Ovary (tissue), 9 donors: Measurements from ENCODE around the gene C12orf57. TPM values are rescaled to one million over a fixed set of nuclear protein-coding genes. Genes with fewer than 3 reads are reported as not detected.

Experiments
- DNase-seq, 5 donors: peaks; one replicate each; pipeline ENCODE4 v3.0.0-alpha.2; 2019 to 2020
- H3K27ac ChIP-seq, 2 donors: fragments of 200-600 bp; one replicate each; pipeline versions ENCODE4 v1.5.1 to v1.8.0; 2019 to 2022
- H3K27me3 ChIP-seq: fragments of 200-600 bp; one replicate; pipeline ENCODE4 v1.8.0; 2022
- H3K36me3 ChIP-seq: fragments of 200-600 bp; sonication (generic); one replicate; pipeline ENCODE4 v1.5.1; 2019
- H3K4me1 ChIP-seq: one replicate; pipeline ENCODE4 v1.8.1; 2013; ENCODE audit warnings: mild to moderate bottlenecking, moderate library complexity; ENCODE audit not compliant: insufficient read depth
- H3K4me3 ChIP-seq: fragments of 200-600 bp; sonication (generic); one replicate; pipeline ENCODE4 v1.5.1; 2017
- H3K9me3 ChIP-seq, 2 donors: fragments of 200-600 bp in 1 of 2; sonication (generic) in 1 of 2; one replicate each; pipeline versions ENCODE4 v1.5.1 to v1.8.1; 2013 to 2019; ENCODE audit warnings: mild to moderate bottlenecking in 1 of 2, moderate library complexity in 1 of 2
- EP300 ChIP-seq: sonication (generic); formaldehyde crosslinking; IDR thresholded peaks from one replicate; pipeline ENCODE4 v1.6.1; 2017; ENCODE audit warnings: antibody characterized with exemption
- POLR2A ChIP-seq: fragments of 450-650 bp; IDR thresholded peaks from one replicate; pipeline ENCODE4 v1.6.1; 2017; ENCODE audit warnings: antibody characterized with exemption, mild to moderate bottlenecking, moderate library complexity
- WGBS, 3 donors: extraction: QIAGEN DNeasy Blood & Tissue Kit in 1 of 3; methylation state at CpG; one replicate each; pipeline versions ENCODE4 v1.1.5 to v1.1.7; 2013 to 2017; 5-methylcytosine and 5-hydroxymethylcytosine counted together
- intact Hi-C, 4 donors: fragments of 100-400 bp; cut with DNase I; formaldehyde crosslinking; loops; one replicate each; pipeline versions ENCODE4 v1.11.0 to v1.15.1; 2022 to 2023
- polyA plus RNA-seq, 2 donors: library from polyadenylated mRNA; stranded (reverse); fragments of 200-250 nt in 1 of 2; fragments of 350-450 nt in 1 of 2; fragmentation: Illumina TruSeq in 1 of 2; extraction: RNeasy Lipid Tissue Mini Kit (QIAGEN cat#74804) in 1 of 2; gene quantifications; one replicate each; pipeline ENCODE4 v1.2.3, GENCODE V29; 2013 to 2014
- total RNA-seq, 7 donors: library from RNA; depleted of rRNA in 2 of 7; stranded (reverse); fragments of >200 nt in 2 of 7; fragmentation: NEBNext Ultra II Directional in 3 of 7; extraction: Animal tissue kit (Norgen Biotek cat#: 25700) in 3 of 7; gene quantifications; one replicate each; pipeline versions ENCODE4 v1.1.0 to v1.2.4, GENCODE V29; 2016 to 2023
- TF ChIP-seq, protein P1 (sequence below), 3 donors: fragments of 450-650 bp in 2 of 3; fragments of 200-600 bp in 1 of 3; IDR thresholded peaks; one replicate each; pipeline versions ENCODE4 v1.5.1 to v1.8.0; 2016 to 2022; ENCODE audit warnings: antibody characterized with exemption in 3 of 3, mild to moderate bottlenecking in 1 of 3
- donor health status: DM: no; HTN: no; CAD: no; lungs with moderate emphysema.
- donor health status: DM: no; HTN: no; CAD: no.
- donor health status: Bipolar disorder and iron deficiency.
- donor health status: DM: yes; HTN: yes; CAD: no.
- donor health status: DM: no; HTN: no; CAD: no.
- donor health status: DM: yes; HTN: yes; CAD: no.

Gene C12orf57
- total and polyA plus RNA-seq, 9 donors, result 40.3 to 1,838 (median 633) TPM

DNA sequence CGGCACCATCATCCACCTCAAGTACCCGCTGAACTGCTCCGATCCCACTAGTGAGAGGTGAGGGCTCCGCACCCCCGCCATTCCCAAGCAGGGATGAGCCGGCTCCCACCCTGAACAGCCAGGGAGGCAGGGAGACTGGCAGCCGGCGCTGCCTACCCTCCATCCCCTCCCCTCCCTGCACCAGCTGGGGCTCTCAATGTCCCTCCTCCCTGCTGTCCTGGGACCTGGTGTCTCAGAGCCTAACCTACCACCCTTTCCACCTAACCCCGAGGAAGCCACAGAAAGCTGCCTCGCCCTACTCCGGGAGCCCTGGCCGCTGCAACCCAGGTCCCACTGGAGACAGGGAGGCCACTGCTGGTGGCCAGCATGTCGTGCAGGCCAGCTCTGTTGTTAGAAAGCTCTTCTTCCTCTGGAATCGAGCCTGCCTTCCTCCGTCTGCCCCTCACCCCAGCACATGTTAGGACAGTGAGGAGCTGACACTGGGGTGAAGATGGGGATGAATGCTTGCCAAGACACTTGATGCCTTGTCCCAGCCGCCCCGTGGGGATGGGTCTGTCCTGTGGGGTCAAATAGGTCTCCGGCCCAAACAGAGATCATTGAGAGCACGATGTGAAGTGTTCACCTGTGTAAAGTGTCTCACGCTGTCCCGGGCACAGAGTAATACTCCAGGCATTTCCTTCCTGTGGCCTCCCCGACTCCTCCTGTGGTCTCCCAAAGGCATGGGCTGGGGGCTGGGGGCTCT is 8.5 kb downstream of the C12orf57 start:
- Histone ChIP-seq H3K4me1 (no peaks in the 10 kb centered on the region), H3K9me3 (no peaks in the 10 kb centered on the region), H3K27me3 (no peaks in the 10 kb centered on the region), H3K4me3 (no peak overlapping the region), H3K36me3 (no peaks in the 10 kb centered on the region), H3K27ac (no peak overlapping the region)
- TF ChIP-seq, protein P1, sequence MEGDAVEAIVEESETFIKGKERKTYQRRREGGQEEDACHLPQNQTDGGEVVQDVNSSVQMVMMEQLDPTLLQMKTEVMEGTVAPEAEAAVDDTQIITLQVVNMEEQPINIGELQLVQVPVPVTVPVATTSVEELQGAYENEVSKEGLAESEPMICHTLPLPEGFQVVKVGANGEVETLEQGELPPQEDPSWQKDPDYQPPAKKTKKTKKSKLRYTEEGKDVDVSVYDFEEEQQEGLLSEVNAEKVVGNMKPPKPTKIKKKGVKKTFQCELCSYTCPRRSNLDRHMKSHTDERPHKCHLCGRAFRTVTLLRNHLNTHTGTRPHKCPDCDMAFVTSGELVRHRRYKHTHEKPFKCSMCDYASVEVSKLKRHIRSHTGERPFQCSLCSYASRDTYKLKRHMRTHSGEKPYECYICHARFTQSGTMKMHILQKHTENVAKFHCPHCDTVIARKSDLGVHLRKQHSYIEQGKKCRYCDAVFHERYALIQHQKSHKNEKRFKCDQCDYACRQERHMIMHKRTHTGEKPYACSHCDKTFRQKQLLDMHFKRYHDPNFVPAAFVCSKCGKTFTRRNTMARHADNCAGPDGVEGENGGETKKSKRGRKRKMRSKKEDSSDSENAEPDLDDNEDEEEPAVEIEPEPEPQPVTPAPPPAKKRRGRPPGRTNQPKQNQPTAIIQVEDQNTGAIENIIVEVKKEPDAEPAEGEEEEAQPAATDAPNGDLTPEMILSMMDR (IDR thresholded peaks at IDR 0.05), result no peak
- TF ChIP-seq POLR2A, result no peak
- TF ChIP-seq EP300, result no peak
- 76 to 82% (median 76%) methylated on average over 22 of the region's 22 CpGs for WGBS, 3 donors
- peak in 1 of 5 donors; percentile 34 for DNase-seq
- intact Hi-C loops, result no loop called here

DNA sequence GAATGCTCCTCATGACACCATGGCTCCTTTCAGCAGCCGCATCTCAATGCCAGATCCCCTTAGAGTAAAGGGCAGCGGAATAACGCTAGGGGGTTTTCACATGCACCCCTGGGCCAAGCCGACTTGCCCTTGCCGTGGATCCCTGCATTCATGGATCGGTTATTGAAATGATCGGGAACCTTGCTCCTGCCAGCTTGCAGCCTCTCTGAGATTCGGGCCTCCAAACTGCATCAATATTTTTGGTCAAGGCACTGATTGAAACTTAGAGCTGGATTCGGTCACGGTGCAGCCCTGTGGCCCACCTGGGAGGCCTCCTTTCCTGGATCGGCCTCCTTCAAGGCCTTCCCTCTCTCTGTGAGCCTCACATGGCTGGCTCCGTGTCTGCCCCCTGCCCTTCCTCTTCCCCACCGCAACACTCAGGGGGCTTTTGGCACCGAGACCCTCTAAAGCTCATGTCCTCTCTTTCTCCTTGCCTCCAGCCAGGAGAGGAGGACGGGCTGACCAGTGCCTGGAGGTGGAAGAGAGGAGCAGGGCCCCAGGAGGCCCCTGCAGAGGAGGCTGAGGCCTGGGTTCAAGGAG is 9.1 kb downstream of the C12orf57 start:
- 88 to 91% (median 88%) methylated on average over 15 of the region's 15 CpGs for WGBS, 3 donors
- intact Hi-C loops, result no loop called here
- Histone ChIP-seq H3K27ac (no peak overlapping the region), H3K4me1 (no peaks in the 10 kb centered on the region), H3K9me3 (no peaks in the 10 kb centered on the region), H3K36me3 (no peaks in the 10 kb centered on the region), H3K27me3 (no peaks in the 10 kb centered on the region), H3K4me3 (no peak overlapping the region)
- DNase-seq, result peak in 1 of 5 donors; percentile 18
- TF ChIP-seq, protein P1 (IDR thresholded peaks at IDR 0.05), result no peak
- TF ChIP-seq EP300 (no peak), POLR2A (no peak)

DNA sequence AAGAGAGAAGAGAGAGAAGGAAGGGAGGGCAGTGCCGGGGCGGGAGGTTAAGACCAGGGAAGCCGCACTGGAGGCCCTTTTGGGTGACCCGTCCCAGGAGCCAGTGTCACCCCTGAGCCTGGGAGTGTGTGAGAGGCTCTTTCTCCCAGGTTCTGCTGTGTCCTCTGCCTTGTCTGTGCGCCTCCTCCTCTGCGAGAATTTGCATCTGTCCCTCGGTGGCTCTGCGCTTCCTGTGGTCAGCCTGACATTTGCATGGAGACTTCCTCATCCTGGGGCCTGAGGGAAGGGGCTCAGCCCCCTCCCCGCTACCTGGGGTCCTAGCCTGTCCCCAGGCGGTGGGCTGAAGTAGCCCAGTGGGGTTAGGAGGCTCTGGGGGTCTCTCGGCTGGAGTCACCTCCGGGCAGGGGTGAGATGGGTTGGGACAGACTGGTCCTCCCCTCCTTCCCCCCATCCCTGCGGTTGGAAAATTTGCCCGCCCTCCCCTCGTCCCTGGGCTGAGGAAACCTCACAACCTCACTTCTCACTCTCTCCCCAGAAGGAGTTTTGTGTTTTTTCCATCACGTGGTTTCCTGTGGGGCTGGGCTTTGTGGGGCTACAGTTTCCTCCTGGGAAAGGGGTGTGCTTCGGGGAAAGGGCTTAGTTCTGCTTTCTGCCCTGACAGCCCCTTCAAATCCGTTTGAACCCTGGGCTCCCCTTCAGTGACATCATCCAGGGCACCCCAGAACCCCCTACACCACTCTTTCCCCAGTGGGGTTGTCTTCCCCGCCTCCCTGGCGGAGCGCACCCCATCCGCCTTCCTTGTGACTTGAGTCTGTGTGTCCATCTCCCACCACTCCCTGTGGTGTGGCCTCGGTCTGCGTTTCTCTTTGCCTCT is 9.9 kb downstream of the C12orf57 start:
- intact Hi-C loops, result no loop called here
- Histone ChIP-seq H3K9me3 (no peaks in the 10 kb centered on the region), H3K4me1 (no peaks in the 10 kb centered on the region), H3K36me3 (no peaks in the 10 kb centered on the region), H3K27me3 (no peaks in the 10 kb centered on the region), H3K27ac (no peak overlapping the region), H3K4me3 (no peak overlapping the region)
- 56 to 66% (median 63%) methylated on average over 24 of the region's 24 CpGs for WGBS, 3 donors
- peak in 1 of 5 donors; percentile 35 for DNase-seq
- TF ChIP-seq EP300 (no peak), POLR2A (no peak)
- TF ChIP-seq, protein P1 (IDR thresholded peaks at IDR 0.05), result no peak

DNA sequence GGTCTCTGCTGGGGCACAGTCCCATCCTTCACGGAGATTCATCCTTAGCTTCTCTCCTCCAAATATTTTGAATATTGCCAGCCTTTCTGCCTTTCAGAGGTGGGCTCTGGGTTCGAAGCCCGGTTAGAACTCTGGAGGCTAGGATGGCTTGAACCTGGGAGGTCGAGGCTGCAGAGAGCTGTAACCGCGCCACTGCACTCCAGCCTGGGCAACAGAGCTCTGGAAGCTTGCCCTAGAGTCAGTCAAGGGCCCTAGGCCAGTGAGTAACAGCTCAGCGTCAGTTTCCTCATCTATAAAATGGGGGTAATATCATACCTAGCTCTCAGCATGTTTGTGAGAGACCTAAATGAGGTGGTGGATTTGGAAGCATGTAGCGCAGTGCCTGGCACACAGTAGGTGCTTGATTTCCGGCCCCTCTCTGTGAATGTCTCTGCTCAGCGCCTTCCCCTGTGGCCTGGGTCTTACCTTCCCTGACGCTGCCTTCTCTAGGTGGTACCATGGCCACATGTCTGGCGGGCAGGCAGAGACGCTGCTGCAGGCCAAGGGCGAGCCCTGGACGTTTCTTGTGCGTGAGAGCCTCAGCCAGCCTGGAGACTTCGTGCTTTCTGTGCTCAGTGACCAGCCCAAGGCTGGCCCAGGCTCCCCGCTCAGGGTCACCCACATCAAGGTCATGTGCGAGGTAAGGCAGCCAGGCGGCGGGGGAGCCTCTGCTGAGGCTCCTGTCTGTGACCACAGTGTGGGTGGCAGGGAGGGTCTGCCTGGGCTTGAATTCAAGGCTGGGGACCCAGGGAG is 10.7 kb downstream of the C12orf57 start:
- intact Hi-C loops, result no loop called here
- Histone ChIP-seq H3K27me3 (no peaks in the 10 kb centered on the region), H3K36me3 (no peaks in the 10 kb centered on the region), H3K4me1 (no peaks in the 10 kb centered on the region), H3K9me3 (no peaks in the 10 kb centered on the region), H3K27ac (no peak overlapping the region), H3K4me3 (no peak overlapping the region)
- WGBS, 3 donors, result 70 to 75% (median 75%) methylated on average over 21 of the region's 21 CpGs
- TF ChIP-seq POLR2A (no peak), EP300 (no peak)
- TF ChIP-seq, protein P1 (IDR thresholded peaks at IDR 0.05), result no peak
- DNase-seq, result peak in 1 of 5 donors; percentile 37
